ENCODE measurements around the gene DHRS9. TPM values are rescaled to one million over a fixed set of nuclear protein-coding genes. Genes with fewer than 3 reads are reported as not detected.

Gene DHRS9
- total RNA-seq: 1.6 and 2.3 TPM in 2 replicates

DNA sequence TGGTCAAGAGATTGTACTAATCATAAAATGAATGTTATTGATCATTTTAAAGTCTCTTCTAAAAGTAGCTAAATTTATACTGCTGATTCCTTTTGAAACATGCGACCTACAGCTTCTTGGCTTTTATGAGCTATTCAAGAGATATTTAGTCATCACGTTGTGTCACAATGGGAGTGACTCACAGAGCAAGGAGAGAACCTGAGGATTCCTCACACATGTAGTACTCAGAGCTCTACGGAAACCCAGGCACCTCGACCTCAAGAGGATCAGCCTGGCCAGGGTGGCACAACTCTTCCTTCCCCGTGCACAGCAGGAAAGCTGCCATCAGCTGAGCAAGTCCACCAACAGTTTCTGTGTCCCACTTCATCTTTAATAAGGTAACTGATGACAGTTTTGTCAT lies at the start of gene DHRS9:
DHRS9 (plus strand) TSS at position 223 of the 400 bp plus-strand sequence. CDS start 12,019 bp downstream, outside the sequence.
- Mint-ChIP-seq H3K27me3 (ENCODE audit: insufficient read depth) (no peaks in the 10 kb centered on the region), H3K4me3 (peak within 1 kb of the TSS; percentile 26), H3K27ac (peak within 1 kb of the TSS; percentile 44), H3K4me1 (ENCODE audit: low read depth) (peaks cover 41% of the 10 kb centered on the region), H3K36me3 (ENCODE audit: low read depth) (peaks cover 2% of the 10 kb centered on the region), H3K9me3 (no peaks in the 10 kb centered on the region)
- DNase-seq (ENCODE audit: low spot score): no peak
- intact Hi-C loops (cut with micrococcal nuclease): no loop called here

DNA sequence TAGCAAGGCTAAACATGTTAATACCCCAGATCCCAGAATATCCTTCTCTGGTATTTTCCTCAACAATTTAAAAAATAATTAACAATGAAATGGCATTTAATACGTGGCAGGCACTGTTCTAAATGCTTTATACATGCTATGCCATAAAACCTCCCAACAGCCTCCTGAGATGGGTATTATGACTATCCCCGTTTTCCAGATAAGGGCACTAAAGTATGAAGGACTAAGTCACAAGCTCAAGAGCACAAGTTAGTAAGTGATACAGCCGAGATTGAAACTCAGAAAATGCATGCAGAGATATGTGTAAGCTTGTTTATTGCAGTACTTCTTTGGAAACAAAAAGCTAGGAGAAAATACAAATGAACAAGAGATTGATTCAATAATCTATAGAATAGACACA lies 46.2 kb upstream of the DHRS9 start:
- H3K36me3 Mint-ChIP-seq (ENCODE audit: low read depth): no peaks in the 10 kb centered on the region
- peaks cover 4% of the 10 kb centered on the region for H3K27me3 Mint-ChIP-seq (ENCODE audit: insufficient read depth)
- H3K27ac Mint-ChIP-seq: no peak overlapping the region

GRCh38 chr2:169026056-169026455 lies 43.3 kb upstream of the DHRS9 start:
- Mint-ChIP-seq H3K36me3 (ENCODE audit: low read depth) (no peaks in the 10 kb centered on the region), H3K4me3 (no peak overlapping the region), H3K27ac (no peak overlapping the region), H3K27me3 (ENCODE audit: insufficient read depth) (peaks cover under 1% of the 10 kb centered on the region), H3K4me1 (ENCODE audit: low read depth) (peaks cover 8% of the 10 kb centered on the region), H3K9me3 (no peaks in the 10 kb centered on the region)
- no peak for DNase-seq (ENCODE audit: low spot score)
- intact Hi-C loops (cut with micrococcal nuclease): no loop called here

More for the DNA sequence above, 46.2 kb upstream of the DHRS9 start:
- Mint-ChIP-seq H3K4me1 (ENCODE audit: low read depth) (peaks cover 8% of the 10 kb centered on the region), H3K9me3 (no peaks in the 10 kb centered on the region), H3K4me3 (no peak overlapping the region)
- DNase-seq (ENCODE audit: low spot score): no peak
- intact Hi-C loops (cut with micrococcal nuclease): no loop called here

DNA sequence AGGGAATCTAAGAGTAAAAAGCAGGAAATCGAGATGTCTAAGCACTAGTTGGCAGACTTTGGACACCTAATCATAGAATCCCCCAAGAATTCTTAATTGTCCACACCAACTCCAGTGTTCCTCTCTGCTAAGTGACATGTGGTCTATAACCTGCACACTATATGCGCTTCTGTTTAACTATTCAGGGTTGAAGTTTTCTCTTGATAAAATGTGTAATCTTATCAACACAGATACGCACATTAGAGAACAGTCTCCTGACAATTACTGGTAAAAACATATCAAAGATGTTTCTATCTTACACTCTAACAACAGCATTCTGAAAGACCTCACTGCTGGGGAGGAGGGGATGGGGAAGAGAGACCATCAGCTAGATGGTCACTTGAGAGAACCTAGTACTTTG lies 42.1 kb upstream of the DHRS9 start:
- H3K27ac Mint-ChIP-seq: no peak overlapping the region
- H3K27me3 Mint-ChIP-seq (ENCODE audit: insufficient read depth): no peaks in the 10 kb centered on the region
- intact Hi-C loops (cut with micrococcal nuclease): no loop called here

DNA sequence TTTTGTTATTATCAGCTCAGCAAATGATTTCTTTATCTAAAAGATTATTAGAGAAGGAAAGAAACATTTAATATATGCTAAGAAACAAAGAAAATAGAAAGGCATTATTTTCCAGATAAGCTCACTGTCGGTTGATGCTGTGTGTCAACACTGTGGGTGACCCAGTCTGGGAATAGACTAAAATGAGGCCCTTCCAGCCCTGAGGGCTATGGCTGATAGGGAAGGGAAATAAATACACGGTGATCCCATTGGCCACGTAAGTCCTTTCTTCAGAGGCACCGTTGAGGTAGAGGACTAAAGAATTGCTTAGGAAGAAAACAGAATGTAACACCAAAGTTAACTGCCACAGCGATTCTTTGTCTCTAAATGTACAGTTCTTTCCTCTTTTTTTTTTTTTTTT lies 40.0 kb upstream of the DHRS9 start:
- DNase-seq (ENCODE audit: low spot score): no peak
- intact Hi-C loops (cut with micrococcal nuclease): no loop called here
- H3K4me1 Mint-ChIP-seq (ENCODE audit: low read depth): peaks cover 8% of the 10 kb centered on the region

More for the DNA sequence above, 42.1 kb upstream of the DHRS9 start:
- H3K36me3 Mint-ChIP-seq (ENCODE audit: low read depth): no peaks in the 10 kb centered on the region
- H3K4me3 Mint-ChIP-seq: no peak overlapping the region
- no peaks in the 10 kb centered on the region for H3K9me3 Mint-ChIP-seq
- H3K4me1 Mint-ChIP-seq (ENCODE audit: low read depth): peaks cover 8% of the 10 kb centered on the region
- DNase-seq (ENCODE audit: low spot score): no peak

DNA sequence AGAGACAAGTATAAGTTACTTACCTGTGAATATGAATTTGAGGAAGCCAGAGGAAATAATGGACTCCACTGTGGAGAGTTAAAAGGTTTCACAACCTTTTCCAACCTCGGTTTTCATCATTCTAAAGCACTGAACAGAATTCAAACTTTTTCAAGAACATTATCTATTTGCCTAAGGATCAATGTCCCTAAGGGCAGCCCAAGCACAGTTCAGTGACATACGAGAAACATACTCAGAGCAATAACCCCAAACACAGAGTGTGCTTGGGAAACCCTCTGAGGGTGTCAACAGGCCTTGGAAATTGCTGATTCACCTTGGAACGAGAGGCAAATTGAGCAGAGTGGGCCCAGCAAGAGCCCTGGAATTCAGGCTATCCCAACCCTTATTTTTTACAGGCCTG lies 38.2 kb upstream of the DHRS9 start, which contains the start of gene ABCB11:
ABCB11 (minus strand) TSS at position 123 of the 400 bp plus-strand sequence. CDS start 13,199 bp downstream, outside the sequence.
- peaks cover 2% of the 10 kb centered on the region for H3K36me3 Mint-ChIP-seq (ENCODE audit: low read depth)
- no peak within 1 kb of the TSS for H3K4me3 Mint-ChIP-seq
- H3K27ac Mint-ChIP-seq: no peak within 1 kb of the TSS
- intact Hi-C loops (cut with micrococcal nuclease): no loop called here
- no peaks in the 10 kb centered on the region for H3K4me1 Mint-ChIP-seq (ENCODE audit: low read depth)
- H3K9me3 Mint-ChIP-seq: peaks cover 5% of the 10 kb centered on the region
- no peak for DNase-seq (ENCODE audit: low spot score)
- H3K27me3 Mint-ChIP-seq (ENCODE audit: insufficient read depth): peaks cover 1% of the 10 kb centered on the region

More for the DNA sequence above, 40.0 kb upstream of the DHRS9 start:
- H3K36me3 Mint-ChIP-seq (ENCODE audit: low read depth): peaks cover 2% of the 10 kb centered on the region
- peaks cover 1% of the 10 kb centered on the region for H3K27me3 Mint-ChIP-seq (ENCODE audit: insufficient read depth)
- H3K9me3 Mint-ChIP-seq: peaks cover 5% of the 10 kb centered on the region
- H3K4me3 Mint-ChIP-seq: no peak overlapping the region
- H3K27ac Mint-ChIP-seq: no peak overlapping the region

DNA sequence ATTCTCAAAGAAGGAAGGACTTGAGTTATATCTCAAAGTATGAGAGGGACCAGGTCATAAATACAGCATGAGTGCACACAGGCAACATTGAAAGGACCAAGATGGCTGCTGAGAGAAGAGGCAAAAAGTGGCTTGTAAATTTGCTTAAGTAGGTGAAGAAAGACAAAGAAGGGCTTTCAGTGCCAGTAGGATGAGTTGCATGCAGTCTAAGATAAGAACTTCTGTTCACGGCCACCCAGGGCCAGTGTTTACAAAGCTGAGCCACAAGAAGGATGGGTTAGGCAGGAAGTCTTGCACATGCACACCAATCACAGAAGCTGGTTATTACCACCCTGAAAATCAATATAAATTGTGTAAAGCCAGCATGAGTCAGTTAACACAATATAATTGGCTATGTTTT lies 35.1 kb upstream of the DHRS9 start:
- DNase-seq (ENCODE audit: low spot score): no peak
- H3K4me1 Mint-ChIP-seq (ENCODE audit: low read depth): peaks cover 5% of the 10 kb centered on the region
- no peak overlapping the region for H3K27ac Mint-ChIP-seq
- peaks cover 1% of the 10 kb centered on the region for H3K27me3 Mint-ChIP-seq (ENCODE audit: insufficient read depth)
- peaks cover 5% of the 10 kb centered on the region for H3K9me3 Mint-ChIP-seq
- intact Hi-C loops (cut with micrococcal nuclease): no loop called here
- peaks cover 2% of the 10 kb centered on the region for H3K36me3 Mint-ChIP-seq (ENCODE audit: low read depth)
- no peak overlapping the region for H3K4me3 Mint-ChIP-seq

- peaks cover 11% of the 10 kb centered on the region for H3K9me3 Mint-ChIP-seq
- intact Hi-C loops (cut with micrococcal nuclease): no loop called here
- no peak overlapping the region for H3K27ac Mint-ChIP-seq
- H3K27me3 Mint-ChIP-seq (ENCODE audit: insufficient read depth): peaks cover 1% of the 10 kb centered on the region
- DNase-seq (ENCODE audit: low spot score): no peak
- H3K4me3 Mint-ChIP-seq: no peak overlapping the region
- peaks cover 2% of the 10 kb centered on the region for H3K36me3 Mint-ChIP-seq (ENCODE audit: low read depth)
- H3K4me1 Mint-ChIP-seq (ENCODE audit: low read depth): peaks cover 5% of the 10 kb centered on the region
Observed at GRCh38 chr2:169034984-169035544, 34.3 kb upstream of the DHRS9 start.

DNA sequence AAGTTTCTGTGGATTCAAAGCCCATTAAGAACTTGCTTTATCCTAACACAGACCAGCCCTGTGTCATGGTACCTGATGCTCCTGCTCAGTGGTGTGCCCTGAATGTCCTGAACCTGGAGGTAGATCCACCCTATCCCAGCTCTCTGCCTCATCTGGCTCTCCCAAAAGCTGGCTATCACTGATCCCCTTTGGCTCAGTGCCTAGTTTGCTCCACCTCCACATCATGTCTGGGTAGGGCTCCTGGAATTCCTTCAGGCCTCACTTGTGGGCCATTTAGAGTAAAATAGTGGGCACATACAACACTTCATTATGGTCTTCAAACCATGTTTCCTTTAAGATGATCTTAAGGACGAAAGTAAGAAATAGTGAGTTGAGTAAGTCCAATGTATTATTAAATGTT lies 33.5 kb upstream of the DHRS9 start:
- no peak for DNase-seq (ENCODE audit: low spot score)
- H3K36me3 Mint-ChIP-seq (ENCODE audit: low read depth): peaks cover 2% of the 10 kb centered on the region
- no peak overlapping the region for H3K4me3 Mint-ChIP-seq
- H3K9me3 Mint-ChIP-seq: peaks cover 11% of the 10 kb centered on the region
- H3K27me3 Mint-ChIP-seq (ENCODE audit: insufficient read depth): peaks cover 1% of the 10 kb centered on the region
- peaks cover 7% of the 10 kb centered on the region for H3K4me1 Mint-ChIP-seq (ENCODE audit: low read depth)
- intact Hi-C loops (cut with micrococcal nuclease): no loop called here
- no peak overlapping the region for H3K27ac Mint-ChIP-seq

DNA sequence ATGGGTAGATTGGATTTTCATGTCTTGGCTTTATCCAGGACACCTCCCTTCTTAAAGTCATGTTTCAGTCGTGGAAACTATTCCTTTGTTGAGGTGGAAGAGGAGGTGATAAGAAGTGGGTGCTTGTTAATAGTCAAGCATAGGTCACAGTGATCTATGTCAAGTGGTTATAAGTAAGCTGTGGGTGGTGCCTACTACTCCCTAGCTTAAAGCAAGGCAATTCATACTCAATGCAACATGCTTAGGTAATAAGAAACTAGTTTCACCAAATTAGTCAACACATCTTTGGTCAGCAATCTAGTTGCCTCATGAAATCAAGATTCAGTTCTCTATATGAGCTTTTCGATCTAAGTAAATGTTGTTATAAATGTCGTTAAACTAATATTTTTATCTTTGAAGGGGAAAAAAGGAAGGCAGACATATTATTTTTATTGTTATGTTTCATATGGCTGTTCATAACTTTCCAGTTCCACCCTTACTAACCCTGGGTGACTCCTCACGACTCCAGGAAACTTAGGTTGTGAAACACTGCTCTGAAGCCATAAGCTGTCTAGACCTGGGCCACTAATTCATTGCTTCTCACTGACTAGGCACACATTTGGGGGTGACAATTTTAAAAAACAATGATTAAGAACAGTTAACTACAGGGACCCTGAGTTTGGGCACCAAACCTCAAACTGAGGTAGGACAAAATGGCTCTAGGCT lies 32.5 kb upstream of the DHRS9 start:
- Mint-ChIP-seq H3K27ac (no peak overlapping the region), H3K27me3 (ENCODE audit: insufficient read depth) (peaks cover 1% of the 10 kb centered on the region), H3K4me1 (ENCODE audit: low read depth) (peaks cover 13% of the 10 kb centered on the region), H3K36me3 (ENCODE audit: low read depth) (peaks cover 4% of the 10 kb centered on the region), H3K4me3 (no peak overlapping the region), H3K9me3 (peaks cover 16% of the 10 kb centered on the region)
- no peak for DNase-seq (ENCODE audit: low spot score)
- intact Hi-C loops (cut with micrococcal nuclease): no loop called here

GRCh38 chr2:169038338-169038757 lies 31.0 kb upstream of the DHRS9 start:
- no peak for DNase-seq (ENCODE audit: low spot score)
- no peak overlapping the region for H3K27ac Mint-ChIP-seq
- H3K27me3 Mint-ChIP-seq (ENCODE audit: insufficient read depth): no peaks in the 10 kb centered on the region
- H3K9me3 Mint-ChIP-seq: peaks cover 27% of the 10 kb centered on the region
- intact Hi-C loops (cut with micrococcal nuclease): no loop called here
- H3K4me1 Mint-ChIP-seq (ENCODE audit: low read depth): peaks cover 13% of the 10 kb centered on the region
- H3K36me3 Mint-ChIP-seq (ENCODE audit: low read depth): peaks cover 2% of the 10 kb centered on the region
- no peak overlapping the region for H3K4me3 Mint-ChIP-seq

GRCh38 chr2:169039702-169040101 lies 29.7 kb upstream of the DHRS9 start:
- peaks cover 2% of the 10 kb centered on the region for H3K36me3 Mint-ChIP-seq (ENCODE audit: low read depth)
- peaks cover 13% of the 10 kb centered on the region for H3K4me1 Mint-ChIP-seq (ENCODE audit: low read depth)
- peaks cover 33% of the 10 kb centered on the region for H3K9me3 Mint-ChIP-seq
- intact Hi-C loops (cut with micrococcal nuclease): no loop called here
- DNase-seq (ENCODE audit: low spot score): no peak
- no peaks in the 10 kb centered on the region for H3K27me3 Mint-ChIP-seq (ENCODE audit: insufficient read depth)
- no peak overlapping the region for H3K27ac Mint-ChIP-seq
- H3K4me3 Mint-ChIP-seq: no peak overlapping the region

DNA sequence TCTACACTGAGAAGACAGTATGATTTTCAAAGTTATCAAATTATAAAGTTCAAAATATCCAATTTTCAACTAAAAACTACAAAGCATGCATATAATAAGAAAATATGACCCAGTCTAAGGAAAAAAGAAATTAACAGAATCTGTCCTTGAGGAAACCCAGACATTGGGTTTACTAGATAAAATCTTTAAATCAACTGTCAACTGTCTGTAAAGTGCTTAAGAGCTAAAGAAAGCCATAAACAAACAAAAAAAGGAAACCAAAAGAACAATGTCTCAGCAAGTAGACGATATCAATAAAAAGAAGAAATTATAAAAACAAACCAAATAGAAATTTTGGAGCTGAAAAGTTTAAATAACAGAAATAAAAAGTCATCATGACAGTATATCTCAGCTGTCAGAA lies 27.8 kb upstream of the DHRS9 start:
- Mint-ChIP-seq H3K36me3 (ENCODE audit: low read depth) (peaks cover 4% of the 10 kb centered on the region), H3K27ac (no peak overlapping the region), H3K9me3 (peaks cover 40% of the 10 kb centered on the region), H3K4me3 (no peak overlapping the region), H3K27me3 (ENCODE audit: insufficient read depth) (no peaks in the 10 kb centered on the region), H3K4me1 (ENCODE audit: low read depth) (peaks cover 13% of the 10 kb centered on the region)
- DNase-seq (ENCODE audit: low spot score): no peak
- intact Hi-C loops (cut with micrococcal nuclease): no loop called here
